DOHH2 (cell line): ENCODE measurements around the gene NUMBL.

Experiments used
- CTCF ChIP-seq: fragments of 200-600 bp; sonication (generic); IDR thresholded peaks from one replicate; pipeline ENCODE4 v1.5.1; 2014; ENCODE audit warnings: antibody characterized with exemption, mild to moderate bottlenecking, low read depth, low read length; ENCODE audit not compliant: poor library complexity, severe bottlenecking
- EZH2phosphoT487 ChIP-seq: fragments of 200-600 bp; sonication (generic); IDR thresholded peaks from 2 replicates; pipeline ENCODE4 v1.6.1; 2017; ENCODE audit warnings: borderline replicate concordance, mild to moderate bottlenecking, antibody characterized with exemption, low read length, moderate library complexity, mixed read lengths

GRCh38 chr19:40677156-40677555 is 13.3 kb downstream of the NUMBL start:
- TF ChIP-seq CTCF (no peak), EZH2phosphoT487 (no peak)
